HG03045 (cell line): ENCODE data around the gene ADAMTS15.

Source experiments
- ATAC-seq: cut with Tn5 transposase; IDR thresholded peaks from one replicate; pipeline ENCODE4 v1.9.1; 2021; ENCODE audit warnings: mild to moderate bottlenecking, moderate library complexity; ENCODE audit not compliant: unreplicated experiment

The ADAMTS15 gene

GRCh38 chr11:130448416-130449309 is at the start of gene ADAMTS15:
Gene ADAMTS15 (plus strand): TSS chr11:130448645. CDS start chr11:130448974, 329 bp downstream.
- no peak for ATAC-seq

- no peak for ATAC-seq
Measured at GRCh38 chr11:130399196-130399595, 49.2 kb upstream of the ADAMTS15 start.

- no peak for ATAC-seq
Measured at GRCh38 chr11:130400781-130401483, 47.5 kb upstream of the ADAMTS15 start.

- no peak for ATAC-seq
Measured at GRCh38 chr11:130402570-130402969, 45.9 kb upstream of the ADAMTS15 start.

GRCh38 chr11:130403271-130403804 is 45.1 kb upstream of the ADAMTS15 start:
- no peak for ATAC-seq

GRCh38 chr11:130403967-130404366 is 44.5 kb upstream of the ADAMTS15 start:
- ATAC-seq, result no peak

- no peak for ATAC-seq
Measured at GRCh38 chr11:130404727-130405126, 43.7 kb upstream of the ADAMTS15 start.

- ATAC-seq, result no peak
Measured at GRCh38 chr11:130405428-130405827, 43.0 kb upstream of the ADAMTS15 start.

GRCh38 chr11:130407978-130408377 is 40.5 kb upstream of the ADAMTS15 start:
- ATAC-seq, result no peak

- ATAC-seq, result no peak
Measured at GRCh38 chr11:130408401-130408890, 40.0 kb upstream of the ADAMTS15 start.

GRCh38 chr11:130408901-130409300 is 39.5 kb upstream of the ADAMTS15 start:
- ATAC-seq, result no peak

GRCh38 chr11:130409594-130410388 is 38.7 kb upstream of the ADAMTS15 start:
- no peak for ATAC-seq

- no peak for ATAC-seq
Measured at GRCh38 chr11:130411223-130411622, 37.2 kb upstream of the ADAMTS15 start.

- no peak for ATAC-seq
Measured at GRCh38 chr11:130413405-130414106, 34.9 kb upstream of the ADAMTS15 start.

GRCh38 chr11:130414107-130415080 is 34.1 kb upstream of the ADAMTS15 start:
- no peak for ATAC-seq

GRCh38 chr11:130415731-130416529 is 32.5 kb upstream of the ADAMTS15 start:
- ATAC-seq, result no peak

GRCh38 chr11:130416530-130416882 is 31.9 kb upstream of the ADAMTS15 start:
- no peak for ATAC-seq

- ATAC-seq, result no peak
Measured at GRCh38 chr11:130416906-130417305, 31.5 kb upstream of the ADAMTS15 start.
